ENCODE data around the gene CDK18.

DNA sequence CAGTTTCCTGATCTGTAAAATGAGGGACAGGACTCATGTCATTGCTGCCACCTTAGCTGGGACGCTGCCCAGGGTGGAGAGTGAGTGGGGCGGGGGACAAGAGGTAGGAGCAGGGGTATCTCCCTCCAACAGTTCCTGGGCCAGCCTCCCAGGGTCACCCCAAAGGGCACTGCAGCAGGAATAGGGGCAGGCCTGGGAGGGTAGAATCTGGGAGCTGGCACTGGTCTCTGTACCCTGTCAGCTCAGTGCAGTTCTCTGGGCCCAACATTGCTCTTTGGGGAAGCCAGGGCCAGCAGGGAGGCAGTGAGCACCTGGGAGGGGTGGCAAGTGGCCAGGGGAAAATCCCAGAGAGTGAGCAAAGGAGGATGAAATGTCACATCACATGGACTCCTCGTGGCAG lies 71.5 kb downstream of the CDK18 start:
- TF ChIP-seq SP1 (IDR thresholded peaks at IDR 0.05) (no peak), ZNF384 (IDR thresholded peaks at IDR 0.05) (no peak), HDGF (IDR thresholded peaks at IDR 0.05; ENCODE audit: borderline replicate concordance) (no peak), SUZ12 (IDR thresholded peaks at IDR 0.05) (no peak)
